GM18520 (cell line): ENCODE data around the gene PKHD1.
"Not testable (repeated sequence)": the region's sequence is repeated elsewhere in the genome, so short reads cannot be mapped to it uniquely, and the experiment has no call there.

Source experiments
- ATAC-seq: cut with Tn5 transposase; IDR thresholded peaks from one replicate; pipeline ENCODE4 v1.9.1; 2021; ENCODE audit not compliant: unreplicated experiment

PKHD1 gene

DNA sequence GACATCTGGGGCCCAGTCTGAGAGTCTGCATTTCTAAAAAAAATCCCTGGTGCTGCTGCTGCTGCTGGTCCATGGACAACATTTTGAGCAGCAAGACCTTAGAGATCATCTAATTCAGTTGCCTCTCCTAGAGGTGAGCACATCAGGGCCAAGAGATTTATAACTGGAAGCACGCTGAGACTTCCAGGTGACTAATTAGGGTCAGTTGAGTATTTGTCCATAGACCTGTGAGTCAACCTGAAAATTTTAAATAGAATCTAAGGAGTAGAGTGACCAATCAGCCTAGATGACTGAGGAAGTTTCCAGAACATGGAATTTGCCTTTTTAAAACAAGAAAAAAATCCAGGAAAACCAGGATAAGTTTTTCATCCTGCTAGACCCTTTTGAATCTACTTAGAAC, 221.4 kb downstream of the PKHD1 start:
- ATAC-seq, result no peak

DNA sequence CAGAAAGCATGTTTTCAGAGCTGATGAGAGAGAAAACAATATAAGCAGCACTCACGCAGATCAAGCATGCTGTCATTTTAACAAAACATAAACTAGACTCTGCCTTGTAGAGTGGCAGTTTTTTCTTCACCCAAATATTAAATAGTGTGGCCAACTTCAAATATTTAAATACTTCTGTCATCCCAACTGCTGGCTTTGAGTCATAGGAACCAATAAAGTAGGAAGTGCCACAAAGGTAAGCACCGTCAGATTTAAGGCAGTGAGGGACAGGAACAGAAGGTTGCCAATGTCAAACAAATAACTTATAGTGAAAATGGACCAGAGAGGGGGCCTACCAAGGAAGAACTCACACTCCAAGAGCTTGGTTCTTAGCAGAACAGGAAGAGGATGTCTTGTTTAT, 222.2 kb downstream of the PKHD1 start:
- no peak for ATAC-seq

GRCh38 chr6:51857134-51857533, 230.3 kb downstream of the PKHD1 start:
- ATAC-seq, result no peak

- no peak for ATAC-seq
These were observed 230.9 kb downstream of the PKHD1 start for GRCh38 chr6:51856508-51856907.

DNA sequence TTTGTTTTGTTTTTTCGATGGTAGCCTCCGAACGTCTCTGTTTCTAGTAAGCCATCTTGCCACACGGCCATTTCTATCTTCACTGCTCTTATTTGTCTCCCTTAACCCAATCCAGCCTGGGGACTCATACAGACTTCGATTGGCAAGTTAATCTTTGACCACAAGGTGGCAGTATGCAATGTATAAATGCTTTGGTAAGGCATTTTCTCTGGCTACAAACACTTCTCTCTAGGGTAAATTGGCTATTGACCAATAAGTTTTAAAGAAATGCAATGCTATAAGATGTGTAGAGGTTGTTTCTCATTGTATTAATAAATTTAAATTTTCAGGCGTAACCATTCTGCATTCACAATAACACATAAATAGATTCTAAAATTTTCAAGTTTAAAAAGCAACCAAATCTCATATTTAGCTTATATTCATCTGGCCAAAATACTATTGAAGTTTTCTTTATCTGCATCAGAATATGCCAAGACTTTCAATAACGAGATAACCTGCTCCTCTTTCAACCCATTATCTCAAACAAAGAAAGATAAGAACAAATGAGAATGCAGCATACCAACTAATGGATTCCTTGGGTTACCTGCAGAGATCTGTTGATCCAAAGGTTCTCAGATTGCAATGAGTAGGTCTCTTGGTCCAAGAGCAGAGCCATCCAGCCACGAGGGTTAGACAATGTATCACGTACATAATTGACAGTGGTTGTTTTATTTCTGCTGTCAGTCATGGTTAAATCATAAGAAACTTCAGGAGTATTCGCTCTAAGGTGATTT, 231.9 kb downstream of the PKHD1 start:
- ATAC-seq, result no peak

DNA sequence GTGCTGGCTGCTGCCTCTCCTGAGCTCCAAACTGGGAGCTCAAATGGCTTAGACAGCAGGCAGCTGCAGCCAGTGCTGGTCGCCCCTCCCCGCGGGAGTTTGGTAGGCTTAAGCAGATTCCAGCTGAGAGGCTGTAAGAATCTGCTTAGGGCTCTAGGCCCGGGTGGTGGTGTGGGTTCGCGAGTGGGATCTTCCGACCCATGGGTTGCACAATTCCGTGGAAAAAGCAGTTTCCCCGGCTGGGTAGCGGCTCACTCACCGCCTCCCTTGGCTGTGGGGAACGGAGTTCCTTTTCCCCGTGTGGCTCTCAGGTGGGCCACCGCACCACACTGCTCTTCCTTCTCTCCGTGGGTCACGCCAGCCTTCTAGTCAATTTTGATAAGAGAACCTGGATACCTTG, 232.5 kb downstream of the PKHD1 start:
- ATAC-seq, result no peak

DNA sequence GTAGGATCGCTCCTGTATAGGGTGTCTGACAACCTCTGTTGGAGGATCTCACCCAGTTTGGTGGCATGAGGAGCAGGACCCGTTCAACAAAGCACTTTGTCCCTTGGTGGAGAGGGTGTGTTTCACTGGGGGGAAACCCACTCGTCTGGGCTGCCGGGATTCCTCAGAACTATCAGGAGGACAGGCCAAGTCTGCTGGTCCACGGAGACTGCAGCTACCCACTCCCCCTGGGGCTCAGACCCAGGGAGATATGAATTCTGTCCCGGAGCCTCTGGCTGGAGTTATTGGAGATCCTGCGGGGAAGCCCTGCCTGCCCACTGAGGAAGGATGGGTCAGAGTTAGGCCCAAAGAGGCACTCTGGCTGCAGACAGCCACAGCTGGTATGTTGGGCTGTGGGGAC, 233.1 kb downstream of the PKHD1 start:
- ATAC-seq, result no peak

- ATAC-seq, result not testable (repeated sequence)
These were observed 234.3 kb downstream of the PKHD1 start for GRCh38 chr6:51853109-51853508.

DNA sequence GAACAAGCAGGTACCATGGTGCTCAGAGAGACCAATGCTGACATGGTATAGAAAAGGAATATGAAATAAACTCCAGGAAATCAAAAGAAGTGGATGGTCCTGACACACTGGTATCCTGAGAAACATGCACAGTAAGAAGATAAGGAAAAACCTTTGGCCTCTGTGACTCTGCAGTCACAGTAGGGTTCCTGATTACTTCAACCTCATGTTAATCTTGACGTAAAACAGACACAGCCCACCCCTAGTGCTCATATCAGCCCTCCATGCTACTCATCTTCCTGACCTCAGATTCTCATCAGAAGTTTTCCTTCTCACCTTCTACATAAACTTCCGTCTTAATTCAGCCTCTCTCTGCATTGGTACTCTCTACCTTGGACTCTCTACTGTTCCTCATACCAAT, 240.9 kb downstream of the PKHD1 start:
- ATAC-seq, result no peak

DNA sequence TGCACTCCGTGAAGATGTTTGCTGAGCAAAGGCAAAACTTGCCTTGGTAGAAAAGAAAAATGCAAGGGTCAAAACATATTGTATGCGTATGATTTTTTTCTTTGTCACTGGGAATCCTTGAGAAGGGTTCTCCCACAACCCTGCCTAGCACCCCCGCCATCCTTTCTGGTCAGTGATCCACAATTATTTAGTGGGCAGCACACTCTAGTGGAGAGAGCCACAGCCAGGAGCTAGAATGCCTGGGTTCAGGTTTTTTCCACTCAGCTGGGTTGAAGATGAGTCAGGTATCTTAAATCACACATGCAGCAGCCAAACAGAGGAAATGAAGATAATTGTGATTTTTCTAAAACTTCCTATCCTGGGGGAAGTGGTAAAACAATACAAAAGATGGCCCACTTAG, 243.1 kb downstream of the PKHD1 start:
- no peak for ATAC-seq

GRCh38 chr6:51843456-51844056, 243.9 kb downstream of the PKHD1 start:
- ATAC-seq, result no peak

DNA sequence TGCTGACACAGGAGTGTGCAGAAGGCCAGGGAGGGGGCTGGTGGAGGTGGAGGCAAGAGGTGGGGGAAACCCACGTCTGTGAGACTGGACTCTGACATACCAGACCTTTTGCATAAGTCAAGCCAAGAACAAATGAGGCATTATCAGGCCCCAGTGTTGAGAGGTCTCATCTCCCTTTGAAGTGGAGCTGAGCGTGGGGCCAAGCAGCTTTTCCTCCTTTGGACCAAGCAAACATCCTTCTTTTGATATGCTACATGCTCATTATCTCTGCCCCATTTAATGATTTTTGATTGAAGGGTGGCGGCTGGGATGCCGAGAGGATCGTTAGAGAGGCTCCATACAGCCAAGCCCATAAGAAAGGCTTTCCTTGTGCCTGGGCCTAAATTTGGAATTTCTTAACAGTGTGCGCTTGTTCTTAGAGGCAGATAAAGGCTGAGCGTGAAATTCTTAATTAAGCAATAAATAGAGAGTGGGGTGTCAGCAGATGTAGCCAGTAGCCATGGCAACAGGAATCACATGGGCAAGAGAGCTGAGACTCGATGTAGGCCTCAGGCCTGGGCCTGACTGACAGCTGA, 244.5 kb downstream of the PKHD1 start:
- ATAC-seq, result no peak

- no peak for ATAC-seq
These were observed 245.2 kb downstream of the PKHD1 start for GRCh38 chr6:51842061-51842803.

DNA sequence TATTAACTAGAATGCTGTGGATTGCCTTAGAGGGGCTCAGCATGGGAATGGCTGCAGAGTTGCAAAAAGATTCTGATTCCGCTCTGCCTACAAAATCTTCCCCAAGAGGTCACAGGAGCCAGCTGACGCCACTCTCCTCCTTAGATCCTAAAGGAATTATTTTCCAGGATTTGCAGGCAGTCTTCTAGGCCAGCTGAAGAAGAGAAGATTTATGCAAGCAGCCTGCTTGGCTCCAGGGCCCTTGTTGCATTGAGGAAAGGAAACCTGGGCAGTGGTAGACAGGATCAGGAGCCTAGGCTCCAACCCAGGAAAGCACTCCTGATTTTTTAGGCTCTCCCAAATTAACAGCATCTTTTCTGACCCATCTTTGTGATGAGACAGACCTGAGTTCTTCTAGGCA, 245.8 kb downstream of the PKHD1 start:
- ATAC-seq, result no peak

GRCh38 chr6:51839726-51840374, 247.6 kb downstream of the PKHD1 start:
- ATAC-seq, result no peak

GRCh38 chr6:51830666-51831065, 256.7 kb downstream of the PKHD1 start:
- no peak for ATAC-seq

DNA sequence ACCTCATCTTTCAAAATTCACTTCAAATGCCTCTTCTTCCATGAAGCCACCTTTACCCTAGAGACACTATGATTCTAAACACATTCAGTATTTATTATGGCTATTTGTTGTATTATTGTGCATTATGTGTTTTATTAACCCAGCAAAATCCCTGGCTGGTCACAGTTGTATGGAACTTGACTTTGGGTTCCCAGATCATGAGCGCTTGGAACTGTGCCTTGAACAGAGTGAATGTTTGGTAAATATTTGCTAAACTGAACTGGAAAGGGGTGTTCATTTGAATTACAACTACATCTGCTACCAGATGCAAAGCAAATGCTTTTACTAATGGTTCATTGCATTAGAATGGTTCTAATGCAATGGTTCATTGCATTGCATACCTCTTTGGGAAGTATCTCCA, 259.8 kb downstream of the PKHD1 start:
- ATAC-seq, result no peak

- no peak for ATAC-seq
These were observed 262.5 kb downstream of the PKHD1 start for GRCh38 chr6:51824940-51825339.

DNA sequence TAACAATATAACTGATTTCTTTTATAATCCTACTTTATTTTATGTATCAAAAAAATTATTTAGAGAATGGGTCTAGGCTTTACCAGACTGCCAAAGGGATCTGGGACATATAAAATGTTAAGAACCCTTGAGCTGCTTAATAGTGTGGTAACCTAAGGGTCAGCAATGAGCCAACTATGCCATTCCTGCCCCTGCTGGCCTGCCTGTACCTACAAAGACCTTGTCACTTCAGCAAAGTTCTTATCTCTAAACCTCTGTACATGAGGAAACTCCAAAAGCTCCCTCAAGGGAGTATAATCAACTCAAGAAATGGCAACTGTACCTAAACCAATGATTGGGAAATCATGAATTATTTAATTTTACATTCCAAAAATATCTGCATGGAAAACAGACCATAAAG, 266.9 kb downstream of the PKHD1 start:
- ATAC-seq, result no peak

- ATAC-seq, result no peak
These were observed 268.8 kb downstream of the PKHD1 start for GRCh38 chr6:51818520-51819022.

DNA sequence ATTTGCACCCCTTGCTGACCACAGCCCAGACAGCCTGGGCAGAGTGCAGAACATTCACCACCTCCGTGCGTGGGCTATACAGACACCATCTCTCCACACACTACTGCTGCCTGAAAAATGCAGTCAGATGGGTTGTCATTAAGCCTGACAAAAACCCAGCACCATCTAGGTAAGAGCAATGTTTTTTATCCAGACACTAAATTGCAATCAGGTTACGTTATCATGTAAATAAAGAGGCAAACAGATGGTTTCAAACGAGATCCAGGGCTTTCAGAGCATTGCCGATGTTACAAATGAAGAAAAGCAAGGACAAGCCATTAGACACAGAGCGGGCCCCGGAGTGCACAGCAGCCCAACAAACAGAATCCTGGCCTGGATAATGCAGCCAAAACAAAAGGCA, 269.6 kb downstream of the PKHD1 start:
- ATAC-seq, result no peak
